K562 (cell line): ENCODE measurements around the gene CZIB. TPM values are rescaled to one million over a fixed set of nuclear protein-coding genes. Genes with fewer than 3 reads are reported as not detected.

Experiments used
- DLX4 ChIP-seq: fragments of 250-450 bp; sonication (Bioruptor Pico); IDR thresholded peaks from 2 replicates; pipeline ENCODE4 v1.6.1; 2021; ENCODE audit warnings: mild to moderate bottlenecking
- ETV5 ChIP-seq: sonication (generic); formaldehyde crosslinking; IDR thresholded peaks from 2 replicates; pipeline ENCODE4 v1.4.0; 2020; ENCODE audit warnings: low read depth, mild to moderate bottlenecking, missing genetic modification reagents
- FOXA1 ChIP-seq: fragments of 450-650 bp; IDR thresholded peaks from 2 replicates; pipeline ENCODE4 v1.6.1; 2016; ENCODE audit warnings: mild to moderate bottlenecking, borderline replicate concordance
- GTF2B ChIP-seq: IDR thresholded peaks from 2 replicates; pipeline ENCODE4 v1.6.1; 2011; ENCODE audit not compliant: insufficient read length; ENCODE audit errors: extremely low read depth
- GTF2F1 ChIP-seq: IDR thresholded peaks from 2 replicates; pipeline ENCODE4 v1.6.1; 2011; ENCODE audit warnings: low read depth, low read length, improper control_type of control experiment
- HNRNPUL1 ChIP-seq: fragments of 200-400 bp; formaldehyde crosslinking; IDR thresholded peaks from 2 replicates; pipeline ENCODE4 v1.6.1; 2017; ENCODE audit warnings: low read length
- IRF1 ChIP-seq: sonication (generic); formaldehyde crosslinking; IDR thresholded peaks from 2 replicates; pipeline ENCODE4 v1.8.0; 2022; ENCODE audit warnings: missing genetic modification reagents, mild to moderate bottlenecking, borderline replicate concordance
- KDM2B ChIP-seq: fragments of 250-450 bp; sonication (Bioruptor Pico); IDR thresholded peaks from 2 replicates; pipeline ENCODE4 v1.8.0; 2021; ENCODE audit warnings: mild to moderate bottlenecking, moderate library complexity
- KLF16 ChIP-seq: IDR thresholded peaks from 2 replicates; pipeline ENCODE4 v1.6.1; 2016; ENCODE audit warnings: antibody characterized with exemption
- MTA2 ChIP-seq: fragments of 450-650 bp; IDR thresholded peaks from 2 replicates; pipeline ENCODE4 v1.6.1; 2016; ENCODE audit warnings: low read depth
- NR0B1 ChIP-seq: fragments of 450-650 bp; IDR thresholded peaks from one replicate; pipeline ENCODE4 v1.6.1; 2018; ENCODE audit warnings: mild to moderate bottlenecking, moderate library complexity; ENCODE audit not compliant: partially characterized antibody
- SAFB ChIP-seq: fragments of 200-400 bp; formaldehyde crosslinking; IDR thresholded peaks from 2 replicates; pipeline ENCODE4 v1.6.1; 2017; ENCODE audit warnings: low read depth, low read length, borderline replicate concordance
- SMARCB1 ChIP-seq: IDR thresholded peaks from 2 replicates; pipeline ENCODE4 v1.6.1; 2011; ENCODE audit warnings: improper control_type of control experiment, low read depth; ENCODE audit not compliant: insufficient read length
- THRA ChIP-seq: fragments of 450-650 bp; IDR thresholded peaks from 2 replicates; pipeline ENCODE4 v1.6.1; 2017; ENCODE audit warnings: mild to moderate bottlenecking, moderate library complexity
- ZBTB34 ChIP-seq: fragments of 250-450 bp; sonication (Bioruptor Pico); IDR thresholded peaks from 2 replicates; pipeline ENCODE4 v1.8.0; 2021; ENCODE audit warnings: mild to moderate bottlenecking, moderate library complexity
- ZNF239 ChIP-seq: fragments of 250-450 bp; sonication (Bioruptor Pico); IDR thresholded peaks from 2 replicates; pipeline ENCODE4 v1.4.0; 2020; ENCODE audit warnings: mild to moderate bottlenecking
- ZNF274 ChIP-seq: IDR thresholded peaks from 2 replicates; pipeline ENCODE4 v1.6.1; 2011; ENCODE audit warnings: low read depth, mild to moderate bottlenecking, low read length, moderate library complexity, borderline replicate concordance
- ZNF280A ChIP-seq: fragments of 450-650 bp; IDR thresholded peaks from 2 replicates; pipeline ENCODE4 v1.6.1; 2018; ENCODE audit warnings: mild to moderate bottlenecking, low read depth; ENCODE audit not compliant: partially characterized antibody
- polyA plus RNA-seq, 8 experiments: library from polyadenylated mRNA; depleted of rRNA in 4 of 8; stranded (reverse) in 5 of 8; unstranded in 3 of 8; fragments of >200 nt; fragmentation: Nextera tagmentation in 2 of 8; fragmentation: Illumina TruSeq in 1 of 8; extraction: Ambion mirVana in 2 of 8; extraction: Trizol in 1 of 8; gene quantifications; 2 replicates each; pipeline versions ENCODE4 v1.2.1 to v1.2.3, GENCODE V29; 2011 to 2014; ENCODE audit warnings: inconsistent platforms in 1 of 8, missing spikeins in 1 of 8
- total RNA-seq, 7 experiments: library from RNA; depleted of rRNA in 6 of 7; stranded (reverse); fragments of >200 nt in 6 of 7; fragmentation: Illumina TruSeq in 2 of 7; extraction: Trizol in 2 of 7; gene quantifications; 2 replicates each; pipeline versions ENCODE4 v1.2.1 to v1.2.3, GENCODE V29; 2011 to 2021; ENCODE audit warnings: low replicate concordance in 1 of 7

The CZIB gene
- total and polyA plus RNA-seq, 9 of the 15 experiments (the other 6 are each of a cell fraction or from before 2014, with no cell fraction given): 52.6 to 111 (median 80.0) TPM

- no peak for TF ChIP-seq IRF1
- TF ChIP-seq DLX4: no peak
- no peak for TF ChIP-seq NR0B1
- TF ChIP-seq ZNF239 (CRISPR knock-in tag): no peak
- TF ChIP-seq KLF16: no peak
- TF ChIP-seq GTF2F1: peak; percentile 6; the same call in 1 of the 2 replicates
- no peak for TF ChIP-seq ZBTB34
- peak; percentile 77 for TF ChIP-seq SAFB
- peak; percentile 97 for TF ChIP-seq ETV5 (CRISPR knock-in tag)
- no peak for TF ChIP-seq HNRNPUL1
- no peak for TF ChIP-seq FOXA1
- no peak for TF ChIP-seq ZNF274
- TF ChIP-seq THRA: no peak
- TF ChIP-seq MTA2: no peak
- TF ChIP-seq ZNF280A: no peak
- TF ChIP-seq SMARCB1: no peak
- TF ChIP-seq KDM2B (CRISPR knock-in tag): no peak
- no peak for TF ChIP-seq GTF2B
Measured at GRCh38 chr1:53220171-53220961, at the start of gene CZIB (continued).
